Stimulated activated CD8-positive, alpha-beta memory T cell treated with anti-CD3 and anti-CD28 coated beads, Interleukin-2, amount 100 ng/mL, for 48 hours (primary cell): ENCODE measurements around the gene NCBP2.
"Not testable (repeated sequence)": the region's sequence is repeated elsewhere in the genome, so short reads cannot be mapped to it uniquely, and the experiment has no call there.

Source experiments
- DNase-seq, 2 donors: peaks; one replicate each; pipeline ENCODE4 v3.0.0-alpha.2; 2020; ENCODE audit warnings: low read depth in 2 of 2

Gene NCBP2

GRCh38 chr3:196968233-196969133 lies 26.2 kb upstream of the NCBP2 start, which contains the start of gene PIGZ:
TSS of gene PIGZ (minus strand) at chr3:196968833. CDS start at chr3:196952031, 16,802 bp downstream.
- peak; percentile 27 to 32 for DNase-seq

GRCh38 chr3:196967412-196968232 lies 25.3 kb upstream of the NCBP2 start:
- DNase-seq, result no peak

- no peak for DNase-seq
Measured at GRCh38 chr3:196966526-196967401, 24.4 kb upstream of the NCBP2 start.

GRCh38 chr3:196965804-196966173 lies 23.5 kb upstream of the NCBP2 start:
- no peak for DNase-seq

DNA sequence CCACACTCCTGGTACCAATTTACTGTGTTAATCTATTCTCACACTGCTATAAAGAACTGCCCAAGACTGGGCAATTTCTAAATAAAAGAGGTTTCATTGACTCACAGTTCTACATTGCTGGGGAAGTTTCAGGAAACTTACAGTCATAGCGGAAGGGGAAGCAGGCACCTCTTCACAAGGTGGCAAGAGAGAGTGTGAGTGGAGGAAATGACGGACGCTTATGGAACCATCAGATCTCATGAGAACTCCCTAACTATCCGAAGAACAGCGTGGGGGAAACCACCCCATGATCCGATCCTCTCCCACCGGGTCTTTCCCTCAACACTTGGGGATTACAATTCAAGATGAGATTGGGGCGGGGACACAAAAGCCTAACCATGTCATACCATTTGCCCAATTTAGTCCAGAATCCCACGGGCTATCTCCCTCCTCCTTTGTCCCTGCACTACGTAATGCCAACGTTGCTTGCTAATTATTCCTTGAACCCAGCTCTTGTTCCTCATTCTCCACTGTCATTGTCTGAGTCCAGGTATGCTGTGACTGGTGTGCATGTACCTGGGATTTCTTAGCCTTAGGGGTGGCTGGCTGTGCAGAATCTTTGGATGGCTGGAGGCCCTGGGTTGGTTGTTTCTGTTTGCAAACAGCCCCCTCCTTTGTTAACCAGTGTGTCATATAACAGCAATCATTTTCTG lies 22.9 kb upstream of the NCBP2 start:
- no peak for DNase-seq

DNA sequence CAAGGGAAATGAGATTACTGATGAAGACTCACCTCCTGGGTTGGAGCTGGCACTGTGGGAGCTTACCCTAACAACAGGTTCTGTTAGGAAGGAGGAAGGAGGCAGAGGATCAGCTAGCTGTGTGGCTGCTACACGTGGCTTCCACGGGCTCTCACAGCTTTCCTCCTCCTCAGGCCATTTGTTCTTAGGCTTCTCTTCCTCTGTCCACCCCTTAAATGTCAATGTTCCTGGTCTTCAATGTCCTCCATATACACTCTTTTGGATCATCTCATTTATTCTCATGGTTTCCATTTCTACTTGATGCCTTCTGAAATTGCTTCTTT lies 21.3 kb upstream of the NCBP2 start:
- DNase-seq, result no peak

GRCh38 chr3:196962930-196963630 lies 20.8 kb upstream of the NCBP2 start:
- DNase-seq, result no peak

GRCh38 chr3:196962108-196962929 lies 20.0 kb upstream of the NCBP2 start:
- no peak for DNase-seq

GRCh38 chr3:196954832-196955231 lies 12.5 kb upstream of the NCBP2 start:
- no peak for DNase-seq

- DNase-seq, result no peak
Measured at GRCh38 chr3:196951371-196951770, 9.0 kb upstream of the NCBP2 start.

DNA sequence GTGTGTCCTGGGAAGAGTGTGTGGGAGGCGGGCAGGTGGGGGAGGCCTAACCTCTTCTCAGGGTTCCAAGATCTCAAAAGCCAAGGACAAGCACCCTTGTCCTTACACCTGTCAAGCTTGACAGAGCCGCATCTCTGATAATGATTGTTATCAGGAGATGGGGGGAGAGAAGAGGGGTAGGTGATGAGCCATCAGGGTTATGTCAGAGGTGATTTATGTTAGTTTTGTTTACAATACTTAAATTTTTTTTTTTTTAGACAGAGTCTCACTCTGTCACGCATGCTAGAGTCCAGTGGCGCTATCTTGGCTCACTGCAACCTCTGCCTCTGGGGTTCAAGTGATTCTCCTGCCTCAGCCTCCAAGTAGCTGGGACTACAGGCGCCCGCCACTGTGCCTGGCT lies 7.4 kb upstream of the NCBP2 start:
- DNase-seq, result no peak

- no peak for DNase-seq
Measured at GRCh38 chr3:196949285-196949619, 6.9 kb upstream of the NCBP2 start.

DNA sequence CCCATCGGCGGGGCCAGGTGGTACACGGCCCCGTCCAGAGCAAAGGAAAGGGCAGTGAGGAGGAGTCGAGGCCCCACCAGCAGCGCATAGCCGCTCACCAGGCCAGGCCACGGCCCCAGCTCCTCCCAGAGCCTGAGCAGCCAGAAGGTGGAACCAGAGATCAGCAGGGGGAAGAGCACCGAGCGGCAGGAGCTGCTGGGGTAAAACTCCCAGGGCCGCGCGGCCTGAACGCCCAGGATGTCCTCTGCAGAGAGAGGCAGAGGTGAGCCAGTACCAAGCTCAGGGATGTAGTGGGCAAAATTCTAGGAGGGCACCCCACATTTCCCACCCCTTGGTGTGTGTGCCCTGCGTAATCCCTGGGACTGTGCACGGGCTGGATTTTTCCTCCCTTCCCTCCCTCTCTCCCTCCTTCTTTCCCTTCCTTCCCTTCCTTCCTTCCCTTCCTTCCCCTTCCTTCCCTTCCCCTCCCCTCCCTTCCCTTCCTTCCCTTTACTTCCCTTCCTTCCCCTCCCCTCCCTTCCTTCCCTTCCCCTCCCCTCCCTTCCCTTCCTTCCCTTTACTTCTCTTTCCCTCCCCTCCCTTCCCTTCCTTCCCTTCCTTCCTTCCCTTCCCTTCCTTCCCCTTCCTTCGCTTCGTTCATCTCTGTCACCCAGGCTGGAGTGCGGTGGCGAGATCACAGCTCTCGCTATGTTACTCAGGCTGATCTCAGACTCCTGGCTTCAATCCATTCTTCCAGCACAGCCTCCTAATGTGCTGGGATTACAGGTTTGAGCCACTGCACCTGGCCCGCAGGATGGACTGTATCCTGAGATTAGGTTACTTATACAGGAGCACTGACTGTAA lies 6.3 kb upstream of the NCBP2 start:
- DNase-seq, result no peak

- no peak for DNase-seq
Measured at GRCh38 chr3:196947860-196948441, 5.6 kb upstream of the NCBP2 start.

DNA sequence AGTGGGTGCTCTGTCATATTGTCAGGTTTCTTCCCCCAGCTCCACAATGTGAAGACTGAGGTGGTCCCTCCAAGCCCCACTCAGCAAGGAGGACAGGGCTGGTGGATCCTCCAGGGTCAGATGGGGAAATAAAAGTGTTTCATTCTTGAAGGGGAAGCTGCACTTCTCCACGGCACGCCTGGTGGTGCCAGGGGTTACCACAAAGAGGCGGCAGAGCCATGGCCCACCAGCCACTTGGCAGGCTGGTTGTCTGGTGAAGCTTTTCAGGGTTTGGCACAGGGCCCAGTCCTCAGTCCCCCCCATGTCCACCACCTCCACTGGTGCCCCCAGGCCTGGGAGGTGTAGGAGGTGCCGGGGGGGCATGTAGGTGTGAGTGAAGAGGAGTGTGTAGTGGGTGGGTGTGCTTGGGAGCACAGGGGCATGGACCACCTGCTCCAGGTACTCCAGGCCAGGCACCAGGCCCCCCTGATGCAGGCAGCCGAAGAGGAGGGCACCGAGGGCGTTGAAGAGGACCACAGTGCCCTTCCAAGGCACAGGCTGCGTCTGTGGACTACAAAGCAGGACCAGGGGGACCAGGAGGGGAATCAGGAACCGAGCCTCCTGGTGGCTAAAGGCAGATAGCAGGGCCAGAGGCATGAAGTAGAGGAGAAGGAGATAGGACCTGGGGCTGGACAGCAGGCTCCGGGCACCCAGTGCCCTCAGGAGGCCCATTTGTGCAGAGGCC lies 5.0 kb upstream of the NCBP2 start:
- no peak for DNase-seq

DNA sequence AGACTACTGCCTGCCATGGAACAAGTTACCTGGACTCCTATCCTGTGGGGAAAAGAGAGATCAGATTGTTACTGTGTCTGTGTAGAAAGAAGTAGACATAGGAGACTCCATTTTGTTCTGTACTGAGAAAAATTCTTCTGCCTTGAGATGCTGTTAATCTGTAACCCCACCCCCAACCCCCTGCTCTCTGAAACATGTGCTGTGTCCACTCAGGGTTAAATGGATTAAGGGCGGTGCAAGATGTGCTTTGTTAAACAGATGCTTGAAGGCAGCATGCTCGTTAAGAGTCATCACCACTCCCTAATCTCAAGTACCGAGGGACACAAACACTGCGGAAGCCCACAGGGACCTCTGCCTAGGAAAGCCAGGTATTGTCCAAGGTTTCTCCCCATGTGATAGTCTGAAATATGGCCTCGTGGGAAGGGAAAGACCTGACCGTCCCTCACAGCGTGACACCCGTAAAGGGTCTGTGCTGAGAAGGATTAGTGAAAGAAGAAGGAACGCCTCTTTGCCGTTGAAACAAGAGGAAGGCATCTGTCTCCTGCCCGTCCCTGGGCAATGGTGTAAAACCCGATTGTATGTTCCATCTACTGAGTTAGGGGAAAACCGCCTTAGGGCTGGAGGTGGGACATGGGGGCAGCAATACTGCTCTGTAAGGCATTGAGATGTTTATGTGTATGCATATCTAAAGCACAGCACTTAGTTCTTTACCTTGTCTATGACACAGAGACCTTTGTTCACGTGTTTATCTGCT lies 1.9 kb upstream of the NCBP2 start:
- not testable (repeated sequence) for DNase-seq

GRCh38 chr3:196942915-196943277 lies 568 bp upstream of the NCBP2 start:
- peak in 1 of 2 donors; percentile 9 for DNase-seq
